Stimulated activated CD4-positive, alpha-beta T cell treated with anti-CD3 and anti-CD28 coated beads, Interleukin-2, amount 100 ng/mL, for 24 hours (primary cell): ENCODE results near the gene C9.
"Not testable (repeated sequence)": the region's sequence is repeated elsewhere in the genome, so short reads cannot be mapped to it uniquely, and the experiment has no call there.

Experiments used
- DNase-seq, 2 donors: peaks; one replicate each; pipeline ENCODE4 v3.0.0-alpha.2; 2020

Gene C9

GRCh38 chr5:39255406-39255805 lies 108.9 kb downstream of the C9 start:
- DNase-seq: no peak

GRCh38 chr5:39254671-39255070 lies 109.6 kb downstream of the C9 start:
- no peak for DNase-seq

- no peak for DNase-seq
Observed at GRCh38 chr5:39253196-39253595, 111.1 kb downstream of the C9 start.

GRCh38 chr5:39249564-39250274 lies 114.6 kb downstream of the C9 start:
- DNase-seq: no peak

- no peak for DNase-seq
Observed at GRCh38 chr5:39249069-39249468, 115.2 kb downstream of the C9 start.

GRCh38 chr5:39240750-39241149 lies 123.5 kb downstream of the C9 start:
- DNase-seq: no peak

GRCh38 chr5:39238366-39239105 lies 125.8 kb downstream of the C9 start:
- no peak for DNase-seq

GRCh38 chr5:39236718-39237117 lies 127.6 kb downstream of the C9 start:
- DNase-seq: no peak

- no peak for DNase-seq
Observed at GRCh38 chr5:39235648-39236047, 128.6 kb downstream of the C9 start.

GRCh38 chr5:39234494-39234893 lies 129.8 kb downstream of the C9 start:
- not testable (repeated sequence) for DNase-seq
